Measurements from ENCODE around the gene MYOM1.

- TF ChIP-seq CTCF (IDR thresholded peaks at IDR 0.05) (no peak), POLR2A (IDR thresholded peaks at IDR 0.05) (no peak)
These were observed 12.2 kb downstream of the MYOM1 start for GRCh38 chr18:3207565-3207964.

Data from Peyer's patch (tissue), 4 donors.